ENCODE results near the gene STPG1.

STPG1 gene

DNA sequence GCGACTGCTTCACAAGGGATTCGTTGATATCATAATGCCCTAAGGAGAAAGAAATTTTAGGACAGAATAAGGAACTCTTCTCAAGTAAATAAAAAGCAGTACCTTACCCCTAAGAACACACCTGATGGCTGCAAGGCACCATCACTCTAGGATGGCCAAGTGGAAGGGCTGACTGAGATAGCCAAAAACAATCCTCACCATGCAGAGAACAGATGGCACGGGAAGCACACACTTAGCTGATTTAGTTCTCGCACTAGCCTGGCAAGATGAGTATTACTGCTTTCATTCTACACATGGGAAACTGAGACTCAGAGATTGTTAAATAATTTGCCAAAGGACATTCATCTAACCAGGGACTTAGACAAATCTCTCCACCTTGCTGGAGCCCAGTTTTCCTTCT, 43.8 kb downstream of the STPG1 start:
- no peak for DNase-seq (ENCODE audit: low spot score)

DNA sequence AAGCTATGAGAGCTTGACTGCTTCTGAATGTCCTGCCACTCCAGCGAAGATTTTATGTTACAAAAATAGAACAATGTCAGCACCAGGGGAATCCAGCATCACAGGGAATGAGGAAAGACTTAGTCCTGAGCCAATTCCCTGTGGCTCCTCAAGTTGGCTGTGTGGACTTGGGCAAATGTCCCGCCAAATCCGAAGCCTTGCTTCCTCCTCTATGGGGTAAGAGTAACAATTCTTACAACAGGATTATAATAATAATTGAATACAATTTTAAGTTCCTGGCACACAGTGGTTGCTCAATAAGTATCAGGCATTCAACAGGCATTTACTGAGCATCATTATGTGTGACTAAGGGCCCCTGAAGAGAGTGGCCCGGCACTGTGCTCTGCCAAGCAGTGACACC, 44.4 kb downstream of the STPG1 start:
- no peak for DNase-seq (ENCODE audit: low spot score)

DNA sequence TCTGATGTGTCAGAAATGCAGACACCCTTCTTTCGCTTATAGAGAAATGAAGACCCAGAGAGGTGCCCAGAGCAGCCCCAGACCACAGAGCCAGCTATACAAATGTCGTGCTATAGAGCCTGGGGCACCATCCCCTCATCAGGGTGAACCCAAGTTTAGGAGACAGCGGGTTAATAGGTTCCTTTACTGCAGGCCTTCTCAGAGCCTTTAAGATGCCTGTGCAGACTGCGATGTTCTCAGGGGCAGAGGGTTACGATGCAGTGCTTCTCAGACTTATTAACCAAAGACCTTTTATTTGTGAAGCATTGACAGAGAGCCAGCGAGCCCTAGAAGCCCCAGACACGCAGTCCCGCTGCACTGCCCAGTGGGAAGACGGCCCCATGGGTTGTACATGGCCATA, 46.9 kb downstream of the STPG1 start:
- DNase-seq (ENCODE audit: low spot score): no peak

DNA sequence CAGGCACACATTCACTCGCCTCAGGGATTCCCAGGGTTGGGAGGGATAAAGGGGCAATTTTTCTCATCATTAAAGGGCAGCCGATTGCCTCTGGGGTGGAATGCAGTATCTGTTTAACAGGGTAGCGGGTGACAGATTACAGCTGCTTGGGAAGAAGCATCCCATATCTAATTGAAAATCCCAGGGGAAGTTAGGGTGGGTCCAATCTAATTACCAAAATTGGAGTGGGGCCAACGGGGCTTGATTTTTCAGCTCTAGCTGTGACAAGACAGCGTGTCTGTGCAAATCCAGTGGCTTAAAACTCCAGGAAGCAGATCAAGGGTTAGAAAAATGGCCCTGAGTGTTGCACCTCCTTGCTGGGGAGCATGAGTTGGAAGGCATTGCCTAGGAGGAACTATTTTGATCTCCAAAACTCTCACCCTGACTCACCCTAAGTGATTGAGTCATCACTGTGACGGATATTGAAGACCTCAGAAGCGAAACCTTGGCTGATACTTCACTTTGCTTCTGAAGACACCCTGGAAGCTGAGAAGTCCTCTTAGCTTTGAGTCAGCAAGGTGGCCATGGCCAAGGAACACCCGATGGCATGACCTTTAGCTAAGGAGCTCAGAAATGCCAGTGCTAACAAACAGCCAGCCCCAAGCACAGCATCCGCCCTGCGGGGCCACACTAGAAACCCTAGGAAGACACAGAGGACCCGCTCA, 48.5 kb downstream of the STPG1 start:
- no peak for DNase-seq (ENCODE audit: low spot score)

DNA sequence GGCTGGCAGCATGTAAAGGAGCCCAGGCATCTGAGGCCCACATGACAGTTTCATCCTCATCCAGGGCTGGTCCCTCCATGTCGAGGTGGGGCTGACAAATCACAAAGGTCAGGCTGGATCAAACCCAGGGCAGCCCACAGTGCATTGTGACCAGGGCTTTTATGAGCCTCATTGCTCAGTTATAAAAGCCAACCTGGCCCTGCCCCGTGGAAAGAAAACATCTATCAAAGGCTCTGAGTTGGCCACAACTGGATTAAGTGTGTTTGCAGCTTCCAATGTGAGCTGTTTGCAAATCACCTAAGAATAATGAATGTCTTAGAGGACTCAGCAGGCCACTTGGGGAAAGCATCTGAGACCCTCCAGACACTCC, 49.0 kb downstream of the STPG1 start:
- DNase-seq (ENCODE audit: low spot score): no peak

DNA sequence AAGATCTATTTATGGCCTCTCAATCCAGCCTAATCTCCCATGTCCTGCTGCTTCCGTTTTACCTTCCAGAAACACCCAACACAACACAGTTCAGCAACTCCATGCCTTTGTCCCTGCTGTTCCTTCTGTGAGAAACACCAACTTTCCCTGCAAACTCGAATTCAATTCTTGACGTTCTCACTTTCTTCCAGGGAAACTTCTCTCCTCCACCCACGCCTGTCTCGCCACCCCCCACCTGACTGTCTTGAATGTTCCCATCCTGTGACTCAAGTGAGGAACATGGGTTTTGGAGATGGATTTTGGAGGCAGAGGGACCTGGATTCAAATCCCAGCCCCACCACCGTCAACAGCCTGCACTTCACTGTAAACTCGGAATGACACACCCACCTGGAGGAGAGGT, 49.6 kb downstream of the STPG1 start:
- DNase-seq (ENCODE audit: low spot score): no peak

DNA sequence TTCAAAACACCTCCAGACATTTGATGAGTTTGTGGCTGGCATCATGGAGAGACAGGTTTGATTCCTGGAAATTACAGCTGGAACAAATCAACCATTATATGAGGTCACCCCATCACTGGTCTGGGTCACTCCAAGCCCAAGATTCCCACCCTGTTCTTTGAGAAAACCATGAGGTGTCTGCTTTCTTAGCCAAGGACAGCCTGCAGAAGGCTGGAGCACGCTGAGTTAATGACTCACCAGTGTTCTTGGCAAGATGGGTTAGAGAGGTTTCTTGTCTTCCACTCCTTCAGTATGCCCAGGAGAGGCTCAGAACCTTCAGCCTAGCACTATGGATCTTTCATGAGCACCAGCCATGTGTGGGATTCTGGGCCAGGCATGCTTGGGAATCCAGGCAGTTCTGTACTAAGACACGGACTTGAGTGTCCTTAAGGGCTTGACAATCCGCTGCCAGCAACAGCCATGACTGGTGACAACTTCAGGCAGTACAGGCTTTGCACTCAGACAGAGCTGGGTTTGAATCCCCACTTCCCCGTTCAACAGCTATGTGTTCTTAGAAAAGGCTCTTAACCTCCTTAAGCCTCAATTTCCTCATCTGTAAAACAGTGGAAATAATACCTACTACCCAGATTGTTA, 50.5 kb downstream of the STPG1 start:
- no peak for DNase-seq (ENCODE audit: low spot score)

DNA sequence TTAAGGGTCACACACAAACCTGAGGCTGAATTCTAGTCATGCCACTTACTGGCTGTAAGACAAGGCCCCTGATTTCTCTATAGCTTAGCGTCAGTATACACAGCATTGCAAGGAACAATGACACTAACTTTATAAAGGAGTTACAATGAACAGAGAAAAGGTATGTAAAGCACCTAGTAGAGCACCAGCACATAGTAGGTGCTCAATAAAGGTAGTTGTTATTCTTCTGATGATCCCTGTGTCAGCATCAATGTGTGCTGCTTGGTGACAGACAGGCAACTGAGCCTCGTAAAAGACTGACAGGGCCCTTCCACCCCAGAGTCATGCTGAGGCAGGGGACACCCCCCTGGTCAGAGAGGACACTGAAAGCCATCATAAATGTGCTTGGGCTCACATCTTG, 51.2 kb downstream of the STPG1 start:
- DNase-seq (ENCODE audit: low spot score): no peak

DNA sequence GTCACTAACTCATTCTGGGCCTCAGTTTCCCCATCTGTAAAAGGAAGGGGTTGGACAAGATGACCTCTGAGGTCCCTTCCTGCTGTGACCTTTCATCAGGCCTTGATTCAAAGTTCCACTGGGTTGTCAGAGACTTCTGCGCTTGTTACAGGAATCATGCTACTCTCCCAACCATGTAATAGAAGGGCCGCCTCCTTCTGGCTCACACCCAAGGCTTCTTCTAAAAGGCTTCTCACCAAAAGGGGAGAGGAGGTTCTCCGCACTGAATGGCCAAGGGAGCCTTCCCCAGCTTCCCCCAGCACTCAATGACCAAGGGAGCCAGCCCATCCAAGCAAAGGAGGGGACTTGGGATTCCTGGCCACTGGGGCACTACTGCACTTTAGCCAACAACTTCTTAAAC, 51.8 kb downstream of the STPG1 start:
- no peak for DNase-seq (ENCODE audit: low spot score)

DNA sequence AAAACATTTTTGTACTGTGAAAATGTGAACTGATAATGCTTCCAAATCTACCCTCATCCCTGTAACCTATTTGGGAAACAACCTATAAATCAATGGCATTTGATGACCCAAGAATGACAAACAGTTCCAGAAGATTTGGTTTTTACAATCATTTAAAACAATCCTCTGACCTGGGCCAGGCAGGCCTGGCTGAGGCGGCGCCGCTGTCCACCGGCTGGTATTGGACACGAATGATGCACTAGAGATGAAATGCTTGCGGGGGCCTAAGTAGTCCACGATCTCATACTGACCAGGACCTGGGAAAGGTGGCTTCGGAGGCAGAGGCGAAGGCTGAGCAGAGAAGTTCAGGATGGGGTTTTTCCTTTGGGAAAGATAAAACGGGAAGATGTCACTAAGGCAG, 52.9 kb downstream of the STPG1 start:
- DNase-seq (ENCODE audit: low spot score): no peak

DNA sequence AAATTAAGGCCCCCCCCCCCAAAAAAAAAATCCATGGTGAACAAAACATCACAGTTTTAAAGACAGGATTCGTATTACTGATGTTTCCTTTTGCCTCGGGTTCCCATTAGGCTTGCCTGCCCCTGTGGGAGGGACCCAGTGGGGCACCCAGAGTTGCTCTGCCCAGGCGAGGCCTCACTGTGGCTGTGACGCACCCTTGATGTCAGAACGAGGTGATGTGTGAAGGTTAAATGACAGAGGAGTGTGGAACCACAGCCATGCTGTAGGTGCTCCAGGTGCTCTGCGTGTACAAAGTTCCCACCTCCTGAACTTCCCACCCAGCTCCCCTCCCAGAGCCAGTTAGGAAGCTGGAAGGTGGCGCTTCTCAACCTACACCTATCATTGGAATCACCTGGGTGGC, 56.5 kb downstream of the STPG1 start:
- no peak for DNase-seq (ENCODE audit: low spot score)

DNA sequence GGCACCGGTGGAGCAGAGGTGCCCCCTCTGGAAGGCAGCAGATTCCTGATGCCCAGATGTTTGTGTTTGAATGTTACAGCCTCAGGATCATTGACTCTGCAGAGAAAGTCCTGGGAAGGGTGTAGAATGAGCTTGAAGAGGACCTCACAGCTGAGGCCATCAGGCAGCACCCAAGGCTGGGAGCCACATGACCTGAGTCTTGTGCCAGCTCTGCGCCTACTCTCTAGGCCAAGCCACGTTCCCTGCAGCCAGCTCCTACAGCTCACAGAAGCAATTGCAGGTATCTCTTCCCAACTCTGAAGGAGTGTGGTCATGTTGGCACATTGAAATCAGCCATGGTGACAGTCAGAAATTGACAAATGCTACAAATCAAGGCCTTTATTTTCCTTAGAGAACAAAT, 58.1 kb downstream of the STPG1 start:
- no peak for DNase-seq (ENCODE audit: low spot score)

DNA sequence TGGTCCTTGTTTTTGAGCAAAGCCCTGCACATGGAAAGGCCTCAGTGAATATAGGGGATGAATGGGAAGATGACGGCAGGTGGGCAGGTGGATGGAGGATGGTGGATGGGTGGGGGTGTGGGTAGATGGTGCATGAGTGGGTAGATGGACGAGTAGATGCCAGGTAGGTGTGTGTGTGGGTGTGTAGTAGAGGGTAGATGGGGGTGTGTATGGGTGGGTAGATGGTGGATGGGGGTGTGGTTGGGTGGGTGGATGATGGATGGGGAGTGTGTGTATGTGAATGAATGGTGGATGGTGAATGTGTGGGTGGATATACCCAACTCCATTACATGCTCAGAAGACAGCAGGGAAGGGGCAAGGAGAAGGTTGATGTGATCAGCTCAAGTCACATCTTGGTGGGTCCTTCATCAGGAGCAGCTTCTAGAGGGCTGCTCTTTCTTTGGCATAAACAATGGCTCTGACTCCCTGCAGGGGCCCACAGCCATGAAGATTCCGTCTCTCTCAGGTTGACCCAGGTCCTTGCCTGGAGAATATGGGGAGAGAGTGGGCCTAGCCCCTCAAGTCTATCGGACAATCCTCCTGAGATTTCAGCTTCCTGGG, 60.2 kb downstream of the STPG1 start:
- no peak for DNase-seq (ENCODE audit: low spot score)

DNA sequence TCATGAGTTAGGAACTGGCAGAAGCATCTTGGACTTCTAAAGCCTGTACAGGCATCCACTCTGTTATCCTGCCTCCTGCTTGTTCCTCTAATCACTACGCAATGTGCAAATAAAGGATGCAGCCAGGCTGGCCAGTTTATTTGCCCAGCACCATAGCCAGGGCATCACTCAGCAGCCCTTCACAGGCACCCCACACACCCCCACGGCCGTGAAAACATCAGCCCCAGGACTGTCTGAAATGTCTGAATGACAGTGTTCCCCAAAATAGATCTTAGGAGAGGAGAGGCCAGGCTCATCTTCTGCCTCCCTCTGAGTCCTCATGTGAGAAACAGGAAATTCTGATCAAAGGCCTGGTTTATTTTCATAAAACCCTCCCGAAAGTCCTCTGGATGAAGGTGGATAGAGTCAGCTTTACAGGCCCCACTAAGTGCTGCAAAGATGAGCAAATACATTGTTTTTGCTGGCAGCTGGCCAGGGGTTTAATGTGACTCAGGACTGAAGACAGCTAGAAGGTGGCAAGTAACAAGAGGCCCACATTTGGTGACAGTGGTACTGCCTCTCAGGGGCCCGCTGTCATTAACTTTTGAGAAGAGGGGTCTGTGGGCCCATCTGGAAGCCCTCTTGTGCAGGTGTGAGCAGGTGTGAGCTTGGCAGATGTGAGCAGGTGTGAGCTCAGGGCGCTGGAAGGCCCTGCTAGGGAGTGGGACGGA, 61.5 kb downstream of the STPG1 start:
- no peak for DNase-seq (ENCODE audit: low spot score)

DNA sequence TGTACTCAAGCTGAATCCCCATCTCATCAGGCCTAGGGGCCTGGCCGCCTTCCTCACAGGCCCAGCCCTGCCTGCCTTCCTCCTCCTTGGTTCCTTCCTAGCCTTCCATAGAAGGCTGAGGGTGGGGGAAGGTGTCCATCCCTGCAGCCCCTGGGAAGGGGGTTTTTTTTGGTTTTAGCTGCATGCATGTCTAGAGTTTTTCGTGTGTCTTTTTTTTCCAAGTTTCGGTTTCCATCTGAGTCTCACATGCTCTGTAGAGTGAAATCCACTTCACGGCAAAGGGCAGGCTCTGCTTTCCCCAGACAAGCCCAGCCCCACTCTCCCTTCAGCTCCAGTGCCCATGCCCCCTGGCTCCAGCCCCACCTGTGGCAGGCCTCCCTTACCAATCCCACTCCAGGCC, 62.3 kb downstream of the STPG1 start:
- DNase-seq (ENCODE audit: low spot score): no peak

DNA sequence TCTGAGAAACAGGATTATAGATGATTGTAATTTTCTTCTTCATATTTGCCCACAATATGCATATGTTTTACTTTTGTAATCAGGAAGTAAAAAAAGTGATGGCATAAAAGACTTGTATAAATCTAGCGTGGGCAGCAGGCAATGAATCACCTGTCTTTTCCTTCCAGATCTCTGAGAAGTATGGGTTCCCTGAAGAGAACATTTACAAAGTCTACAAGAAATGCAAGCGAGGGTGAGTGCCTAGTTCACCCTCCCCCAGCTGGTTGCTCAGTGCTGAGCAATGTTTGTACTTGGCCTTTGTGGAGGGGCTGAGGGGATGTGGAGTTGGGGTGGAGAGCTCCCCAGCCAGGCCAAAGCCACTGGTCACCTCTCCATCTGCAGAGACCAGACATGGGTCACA, 63.7 kb downstream of the STPG1 start:
- DNase-seq (ENCODE audit: low spot score): no peak

DNA sequence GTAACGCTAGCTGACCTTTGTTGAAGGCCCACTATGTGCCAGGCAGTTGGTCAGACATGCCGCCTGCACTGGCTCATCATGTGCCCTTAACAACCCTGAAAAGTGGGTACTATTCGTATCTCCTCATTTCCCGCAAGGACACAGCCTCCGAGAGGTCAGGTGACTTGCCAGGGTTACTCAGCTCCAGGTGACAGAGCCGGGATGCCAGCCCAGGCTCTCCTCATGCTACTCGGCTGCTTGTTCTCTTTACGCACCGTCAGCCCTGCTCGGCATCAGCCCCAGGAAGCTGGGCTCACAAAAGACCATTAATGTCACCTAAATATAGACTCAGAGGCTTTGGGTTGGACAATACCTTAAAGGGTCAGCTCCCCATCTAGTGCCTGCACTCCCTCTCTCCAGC, 65.4 kb downstream of the STPG1 start:
- DNase-seq (ENCODE audit: low spot score): no peak

DNA sequence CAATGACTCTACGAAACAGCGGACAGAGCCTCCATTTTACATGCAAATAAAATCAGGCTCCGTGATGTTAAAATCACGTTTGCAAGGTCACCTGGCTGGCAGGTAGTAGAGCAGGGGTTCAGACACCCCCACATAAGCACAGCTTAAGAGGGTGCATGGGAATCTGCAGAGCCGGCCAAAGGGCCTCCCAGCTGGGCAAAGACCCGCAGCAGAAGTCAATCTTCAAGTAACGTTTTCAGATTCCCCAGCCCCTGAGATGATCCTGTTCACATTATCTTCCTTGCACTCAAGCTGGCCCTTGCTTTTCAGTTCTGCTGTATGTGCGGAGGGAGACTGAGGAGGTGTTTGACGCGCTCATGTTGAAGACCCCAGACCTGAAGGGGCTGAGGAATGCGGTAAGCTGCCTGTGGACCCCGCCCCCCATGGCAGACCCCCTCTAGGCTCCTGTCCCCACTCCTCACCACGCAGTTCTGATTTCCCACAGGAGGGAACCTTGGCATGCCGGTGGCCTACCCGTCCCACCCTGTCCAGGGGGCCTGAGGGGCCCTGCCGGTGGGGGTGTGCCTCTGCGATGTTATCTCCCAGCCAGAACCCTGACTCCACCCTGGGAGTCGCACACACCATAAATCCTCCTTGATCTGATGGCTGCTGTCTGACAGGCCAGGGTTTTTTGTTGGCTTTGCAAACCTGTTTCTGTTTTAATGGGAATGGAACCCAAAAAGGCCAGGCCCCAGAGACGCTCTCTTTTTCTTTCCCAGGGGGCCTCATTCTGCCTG, 66.2 kb downstream of the STPG1 start:
- no peak for DNase-seq (ENCODE audit: low spot score)

DNA sequence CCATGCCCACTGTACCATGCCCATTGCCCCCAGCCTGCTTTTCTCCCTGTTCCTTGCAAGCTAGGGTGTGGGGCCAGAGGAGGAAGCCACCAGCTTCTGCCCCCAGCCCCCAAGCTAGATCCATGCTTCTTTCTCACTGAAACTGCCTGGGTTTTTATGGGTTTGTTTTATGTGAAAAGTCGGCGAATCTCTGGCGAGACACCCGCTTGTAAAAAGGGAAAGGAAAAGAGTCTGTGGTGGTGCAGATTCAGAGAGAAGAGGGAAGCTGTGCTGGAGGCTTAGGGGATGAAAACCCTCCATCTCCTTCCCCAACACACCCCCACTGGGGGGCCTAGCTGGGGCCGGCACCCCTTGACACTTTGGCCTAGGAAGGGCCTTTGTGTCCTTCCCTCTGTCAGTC, 68.2 kb downstream of the STPG1 start:
- no peak for DNase-seq (ENCODE audit: low spot score)

DNA sequence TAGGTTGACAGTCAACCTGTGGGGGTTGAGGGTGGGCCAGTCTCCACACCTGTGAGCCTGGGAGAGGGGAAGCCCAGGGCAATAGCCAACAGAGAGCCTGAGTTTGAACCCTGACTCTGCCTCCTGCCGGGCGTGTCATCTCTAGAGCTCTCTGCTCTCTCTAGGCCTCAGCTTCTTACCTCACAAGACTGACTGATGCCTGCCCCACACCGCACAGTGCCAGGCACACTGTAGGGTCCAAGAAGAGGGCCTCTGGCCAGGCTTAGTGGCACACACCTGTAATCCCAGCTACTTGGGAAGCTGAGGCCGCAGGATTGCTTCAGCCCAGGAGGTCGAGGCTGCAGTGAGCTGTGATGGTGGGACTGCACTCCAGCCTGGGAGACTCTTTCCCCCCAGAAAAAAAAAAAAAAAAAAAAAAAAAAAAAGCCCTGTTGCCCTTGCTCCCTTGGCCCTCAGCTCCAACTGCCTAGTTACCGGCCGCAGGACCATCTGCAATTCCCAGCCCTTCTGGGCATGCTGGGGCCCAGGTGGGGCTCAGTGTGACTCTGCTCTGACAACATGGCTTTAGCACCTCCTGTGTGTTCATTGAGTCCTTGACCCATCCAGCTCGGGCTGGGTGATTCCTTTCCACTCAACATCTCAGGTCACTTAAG, 69.4 kb downstream of the STPG1 start:
- DNase-seq (ENCODE audit: low spot score): no peak

DNA sequence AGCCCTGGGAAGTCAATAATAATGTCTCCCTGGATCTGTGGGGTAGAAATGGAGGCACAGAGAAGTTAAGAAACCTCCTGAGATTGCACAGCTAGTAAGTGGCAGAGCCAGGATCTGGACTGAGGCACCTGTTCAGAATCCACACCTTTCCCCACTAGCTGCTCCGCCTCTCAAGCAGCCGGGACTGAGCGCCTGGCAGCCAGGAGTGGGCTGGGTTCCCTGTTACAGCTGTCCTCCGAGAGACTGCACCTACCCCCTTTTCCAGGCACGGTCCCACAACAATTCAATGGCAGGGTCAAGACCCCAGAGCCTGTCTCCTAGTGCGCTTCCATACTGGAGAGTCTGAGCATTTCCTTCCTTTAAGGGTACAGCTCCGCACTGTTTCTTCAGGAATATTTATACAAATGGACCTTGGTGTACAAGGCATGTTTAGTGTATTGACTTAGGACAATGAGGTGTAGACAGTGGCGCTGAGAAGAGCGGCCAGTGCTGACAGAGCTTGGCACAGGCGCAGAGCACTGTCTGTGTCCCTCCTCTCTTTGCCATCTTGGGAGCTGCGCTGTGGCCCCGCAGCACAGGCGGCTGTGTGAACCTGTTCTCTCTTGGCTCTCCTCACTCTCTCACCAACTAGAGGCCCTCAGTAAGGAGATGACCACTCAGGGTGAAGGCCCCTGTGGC, 70.0 kb downstream of the STPG1 start:
- no peak for DNase-seq (ENCODE audit: low spot score)

Data from Ammon's horn (tissue), 1 donor.